Measurements from ENCODE around the gene CDKL1. TPM values are rescaled to one million over a fixed set of nuclear protein-coding genes. Genes with fewer than 3 reads are reported as not detected.
A peak's percentile ranks its signal among the peaks of the same experiment; 100 is the strongest.

Gene CDKL1
- total RNA-seq, 2 experiments from 2014 or later, result 2.4 to 2.8 TPM

GRCh38 chr14:50311972-50312733 lies 84.5 kb downstream of the CDKL1 start, which contains the start of the genes DMAC2L and L2HGDH:
Gene DMAC2L, plus strand, starts transcription at chr14:50312324. Its CDS starts 9,164 bp downstream, at chr14:50321488.
Gene L2HGDH, minus strand, starts transcription at chr14:50312229. Its CDS starts 79 bp downstream, at chr14:50312150.
- H3K27me3 ChIP-seq (ENCODE audit: control insufficient read depth in 1 of 2, insufficient read depth in 2 of 2, low read length in 2 of 2), result no peaks in the 10 kb centered on the region
- H3K4me3 ChIP-seq (ENCODE audit: low read length), result peak within 1 kb of the TSS; percentile 90
- peaks cover 21% of the 10 kb centered on the region for H3K36me3 Mint-ChIP-seq (ENCODE audit: low read depth)
- ChIA-PET POLR2A (interaction anchor here (0.7 to 2.6 kb wide), 17 partner anchors 9 to 726 kb away, joined by 3 to 18 read pairs (median 4); partner anchors contain the start of genes CDKL1, LRR1, MGAT2 and NEMF), CTCF (interaction anchor here (1.3 to 4.1 kb wide), 3 partner anchors 10 to 79 kb away, joined by 3 to 43 read pairs (median 5); no protein-coding TSS in a partner anchor)
- no peak for TF ChIP-seq CTCF (IDR thresholded peaks at IDR 0.05)
- H3K9me3 ChIP-seq (ENCODE audit: control insufficient read depth in 1 of 2, insufficient read depth in 1 of 2, low read length in 2 of 2), result no peaks in the 10 kb centered on the region
- no peaks in the 10 kb centered on the region for H3K9me3 Mint-ChIP-seq
- intact Hi-C loops (cut with DNase I, micrococcal nuclease), result loop anchor here (1.0 to 10.0 kb wide), 10 partner anchors 9 to 1340 kb away; partner anchors contain the start of genes FRMD6 (in 1 of the 2), MAP4K5 (in 1 of the 2), MGAT2 (in 1 of the 2) and POLE2 (in 1 of the 2)
- DNase-seq, result peak; percentile 72 to 94 (median 84)
- ATAC-seq (ENCODE audit: poor library complexity), result peak; percentile 85
- peaks cover 23% of the 10 kb centered on the region for H3K4me1 ChIP-seq (ENCODE audit: insufficient read depth, low read length)
- H3K27ac Mint-ChIP-seq, result peak within 1 kb of the TSS; percentile 98
- no peaks in the 10 kb centered on the region for H3K27me3 Mint-ChIP-seq
- peak within 1 kb of the TSS; percentile 97 for H3K4me3 Mint-ChIP-seq
- peaks cover 3% of the 10 kb centered on the region for H3K36me3 ChIP-seq (ENCODE audit: insufficient read depth, low read length)
- peak within 1 kb of the TSS; percentile 85 to 90 for H3K27ac ChIP-seq (ENCODE audit: low read depth in 1 of 2, low read length in 2 of 2)
- peaks cover 57% of the 10 kb centered on the region for H3K4me1 Mint-ChIP-seq (ENCODE audit: low read depth)

DNA sequence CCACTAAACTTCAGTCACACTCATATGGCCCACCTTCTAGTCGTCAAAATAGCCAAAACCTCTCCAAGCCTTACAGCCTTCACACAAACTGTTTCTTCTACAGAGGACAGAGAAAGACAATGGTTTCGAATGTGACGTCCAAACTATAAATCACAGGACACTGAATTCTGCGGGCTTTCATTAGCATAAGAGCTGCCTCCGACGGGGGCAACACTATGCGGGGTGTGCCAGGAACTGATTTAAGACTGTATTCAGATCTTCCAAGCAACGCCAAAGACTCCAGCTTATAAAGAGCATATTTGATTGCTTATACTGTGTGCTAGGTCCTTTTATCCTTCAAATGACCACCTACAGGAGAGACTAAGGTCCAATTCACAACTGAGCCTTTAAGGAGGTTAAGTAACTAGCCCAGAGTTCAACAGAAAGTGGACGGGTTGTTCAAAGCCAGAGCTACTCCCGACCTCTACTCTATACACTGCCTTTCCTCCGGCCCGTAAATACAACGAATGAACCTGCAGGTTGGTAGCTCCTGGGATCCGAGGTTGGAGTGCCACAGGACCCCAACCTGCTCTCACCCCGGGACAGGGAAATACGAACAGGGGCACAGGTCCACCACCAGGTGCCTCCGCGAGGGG lies 85.2 kb downstream of the CDKL1 start:
- Histone ChIP-seq H3K27ac (ENCODE audit: low read depth in 1 of 2, low read length in 2 of 2) (peak overlapping the region; percentile 85 to 90), H3K4me3 (ENCODE audit: low read length) (peak overlapping the region; percentile 90), H3K9me3 (ENCODE audit: control insufficient read depth in 1 of 2, insufficient read depth in 1 of 2, low read length in 2 of 2) (no peaks in the 10 kb centered on the region), H3K27me3 (ENCODE audit: control insufficient read depth in 1 of 2, insufficient read depth in 2 of 2, low read length in 2 of 2) (no peaks in the 10 kb centered on the region), H3K36me3 (ENCODE audit: insufficient read depth, low read length) (peaks cover 3% of the 10 kb centered on the region), H3K4me1 (ENCODE audit: insufficient read depth, low read length) (peaks cover 23% of the 10 kb centered on the region)
- intact Hi-C loops (cut with DNase I, micrococcal nuclease), result loop anchor here (5.0 to 10.0 kb wide), 7 partner anchors 194 to 1341 kb away; partner anchors contain the start of genes FRMD6 (in 1 of the 2), MGAT2 (in 1 of the 2), POLE2 (in 1 of the 2) and RPL36AL (in 1 of the 2)
- Mint-ChIP-seq H3K27ac (peak overlapping the region; percentile 98), H3K9me3 (no peaks in the 10 kb centered on the region), H3K4me1 (ENCODE audit: low read depth) (peaks cover 50% of the 10 kb centered on the region), H3K36me3 (ENCODE audit: low read depth) (peaks cover 21% of the 10 kb centered on the region), H3K27me3 (no peaks in the 10 kb centered on the region), H3K4me3 (peak overlapping the region; percentile 97)
- ChIA-PET CTCF (interaction anchor here (0.6 to 4.1 kb wide), 5 partner anchors 10 to 773 kb away, joined by 3 to 43 read pairs (median 3); no protein-coding TSS in a partner anchor), POLR2A (interaction anchor here (0.6 to 2.6 kb wide), 15 partner anchors 9 to 725 kb away, joined by 3 to 18 read pairs (median 4); partner anchors contain the start of genes LRR1, MGAT2, NEMF and RPL36AL)
- ATAC-seq (ENCODE audit: poor library complexity) (no peak), DNase-seq (no peak)
- TF ChIP-seq CTCF (IDR thresholded peaks at IDR 0.05), result peak; percentile 32

DNA sequence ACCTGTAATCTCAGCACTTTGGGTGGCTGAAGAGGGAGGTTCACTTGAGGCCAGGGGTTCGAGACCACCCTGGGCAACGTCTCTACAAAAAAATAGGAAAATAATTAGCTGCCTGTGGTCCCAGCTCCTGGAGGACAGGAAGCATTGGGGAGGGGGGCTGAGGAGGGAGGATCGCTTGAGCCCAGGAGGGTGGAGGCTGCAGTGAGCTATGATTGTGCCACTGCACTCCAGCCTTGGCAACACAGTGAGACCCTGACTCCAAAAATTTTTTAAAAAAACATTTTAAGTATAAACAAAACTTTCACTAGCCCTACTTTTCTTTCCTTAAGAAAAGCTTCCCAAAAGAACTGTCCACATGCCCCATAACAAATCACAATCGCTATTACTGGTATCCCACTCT lies 86.2 kb downstream of the CDKL1 start:
- Histone ChIP-seq H3K4me3 (ENCODE audit: low read length) (no peak overlapping the region), H3K27me3 (ENCODE audit: control insufficient read depth in 1 of 2, insufficient read depth in 2 of 2, low read length in 2 of 2) (no peaks in the 10 kb centered on the region), H3K9me3 (ENCODE audit: control insufficient read depth in 1 of 2, insufficient read depth in 1 of 2, low read length in 2 of 2) (no peaks in the 10 kb centered on the region), H3K27ac (ENCODE audit: low read depth in 1 of 2, low read length in 2 of 2) (no peak overlapping the region), H3K4me1 (ENCODE audit: insufficient read depth, low read length) (peaks cover 23% of the 10 kb centered on the region), H3K36me3 (ENCODE audit: insufficient read depth, low read length) (peaks cover 3% of the 10 kb centered on the region)
- POLR2A ChIA-PET, result no interaction called here
- intact Hi-C loops (cut with DNase I, micrococcal nuclease), result loop anchor here (5.0 to 10.0 kb wide), 7 partner anchors 193 to 1342 kb away; partner anchors contain the start of genes FRMD6 (in 1 of the 2), MGAT2 (in 1 of the 2), POLE2 (in 1 of the 2) and RPL36AL (in 1 of the 2)
- no peaks in the 10 kb centered on the region for H3K27me3 Mint-ChIP-seq
- no peaks in the 10 kb centered on the region for H3K9me3 Mint-ChIP-seq
- peaks cover 42% of the 10 kb centered on the region for H3K4me1 Mint-ChIP-seq (ENCODE audit: low read depth)
- peaks cover 16% of the 10 kb centered on the region for H3K36me3 Mint-ChIP-seq (ENCODE audit: low read depth)
- H3K27ac Mint-ChIP-seq, result no peak overlapping the region
- peak overlapping the region; percentile 54 for H3K4me3 Mint-ChIP-seq
- CTCF ChIA-PET, result interaction anchor here (0.6 to 4.1 kb wide), 4 partner anchors 11 to 774 kb away, joined by 3 to 43 read pairs (median 4); no protein-coding TSS in a partner anchor
- no peak for DNase-seq
- no peak for ATAC-seq (ENCODE audit: poor library complexity)
- no peak for TF ChIP-seq CTCF (IDR thresholded peaks at IDR 0.05)
